ENCODE measurements around the gene PPP1R13B.

- TF ChIP-seq EZH2phosphoT487 (IDR thresholded peaks at IDR 0.05; ENCODE audit: low read depth), result no peak
- no peak for TF ChIP-seq CTCF (IDR thresholded peaks at IDR 0.05; ENCODE audit: low read depth, low read length)
Measured at GRCh38 chr14:103688441-103688840, 158.9 kb downstream of the PPP1R13B start.

Measured in OCI-LY3 (cell line).